Body of pancreas (tissue), 4 donors: Measurements from ENCODE around the gene HCAR2.

Experiments used
- POLR2A ChIP-seq, 3 donors: fragments of 450-650 bp; IDR thresholded peaks; one replicate each; pipeline ENCODE4 v1.6.1; 2016; ENCODE audit warnings: antibody characterized with exemption in 3 of 3, mild to moderate bottlenecking in 2 of 3
- TF ChIP-seq, protein P1 (sequence below), 7 experiments: fragments of 450-650 bp in 4 of 7; fragments of 200-600 bp in 3 of 7; sonication (generic) in 3 of 7; IDR thresholded peaks; one replicate each; pipeline ENCODE4 v1.5.1; 2016 to 2019; ENCODE audit warnings: antibody characterized with exemption in 7 of 7

DNA sequence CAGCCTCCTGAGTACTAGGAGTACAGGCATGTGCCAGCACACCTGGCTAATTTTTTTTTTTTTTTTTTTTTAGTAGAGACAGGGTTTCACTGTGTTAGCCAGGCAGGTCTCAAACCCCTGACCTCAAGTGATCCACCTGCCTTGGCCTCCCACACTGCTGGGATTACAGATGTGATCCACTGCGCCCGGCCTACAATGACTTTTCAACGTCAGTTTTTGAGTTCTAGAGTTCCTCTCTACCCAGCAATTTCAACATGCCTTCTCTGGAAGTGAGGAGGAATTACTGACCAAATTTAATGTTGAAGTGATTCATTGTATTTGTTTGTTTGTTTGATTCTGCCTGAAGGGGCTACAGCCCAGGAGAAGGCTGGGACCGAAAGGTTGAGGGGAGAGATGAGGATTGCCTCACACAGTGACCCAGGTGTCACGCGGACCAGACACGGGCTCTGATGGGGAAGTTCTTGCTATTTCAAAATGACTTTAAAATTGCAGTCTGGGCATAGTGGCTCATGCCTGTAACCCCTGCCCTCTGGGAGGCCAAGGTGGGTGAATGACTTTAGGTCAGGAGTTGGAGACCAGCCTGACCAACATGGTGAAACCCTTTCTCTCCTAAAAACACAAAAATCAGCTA, 40.9 kb upstream of the HCAR2 start:
- TF ChIP-seq, protein P1, sequence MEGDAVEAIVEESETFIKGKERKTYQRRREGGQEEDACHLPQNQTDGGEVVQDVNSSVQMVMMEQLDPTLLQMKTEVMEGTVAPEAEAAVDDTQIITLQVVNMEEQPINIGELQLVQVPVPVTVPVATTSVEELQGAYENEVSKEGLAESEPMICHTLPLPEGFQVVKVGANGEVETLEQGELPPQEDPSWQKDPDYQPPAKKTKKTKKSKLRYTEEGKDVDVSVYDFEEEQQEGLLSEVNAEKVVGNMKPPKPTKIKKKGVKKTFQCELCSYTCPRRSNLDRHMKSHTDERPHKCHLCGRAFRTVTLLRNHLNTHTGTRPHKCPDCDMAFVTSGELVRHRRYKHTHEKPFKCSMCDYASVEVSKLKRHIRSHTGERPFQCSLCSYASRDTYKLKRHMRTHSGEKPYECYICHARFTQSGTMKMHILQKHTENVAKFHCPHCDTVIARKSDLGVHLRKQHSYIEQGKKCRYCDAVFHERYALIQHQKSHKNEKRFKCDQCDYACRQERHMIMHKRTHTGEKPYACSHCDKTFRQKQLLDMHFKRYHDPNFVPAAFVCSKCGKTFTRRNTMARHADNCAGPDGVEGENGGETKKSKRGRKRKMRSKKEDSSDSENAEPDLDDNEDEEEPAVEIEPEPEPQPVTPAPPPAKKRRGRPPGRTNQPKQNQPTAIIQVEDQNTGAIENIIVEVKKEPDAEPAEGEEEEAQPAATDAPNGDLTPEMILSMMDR (IDR thresholded peaks at IDR 0.05): no peak
- TF ChIP-seq POLR2A (IDR thresholded peaks at IDR 0.05): no peak
